Measurements from ENCODE around the gene DCLK2. TPM values are rescaled to one million over a fixed set of nuclear protein-coding genes. Genes with fewer than 3 reads are reported as not detected.

The DCLK2 gene
- total RNA-seq, 2 experiments from 2014 or later: not detected

DNA sequence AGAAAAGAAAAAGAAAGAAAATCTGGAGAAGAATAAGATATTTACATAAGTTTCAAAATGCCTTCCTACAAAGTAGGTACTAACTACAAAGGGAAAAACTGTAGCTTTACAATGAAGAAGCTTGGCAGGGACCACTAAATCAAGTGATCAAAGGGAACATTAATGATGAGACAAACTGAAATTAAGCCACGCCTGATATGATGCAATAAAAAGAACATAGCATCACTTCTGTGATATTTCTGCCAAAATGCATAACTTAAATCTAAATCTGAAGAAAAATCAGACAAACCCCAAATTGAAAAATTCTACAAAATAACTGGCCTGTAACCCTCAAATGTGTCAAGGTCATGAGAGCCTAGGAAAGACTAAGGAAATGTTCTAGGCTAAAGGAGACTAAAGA lies 8.9 kb upstream of the DCLK2 start:
- no peak for TF ChIP-seq CTCF (IDR thresholded peaks at IDR 0.05)
- DNase-seq (no peak), ATAC-seq (ENCODE audit: poor library complexity) (no peak)
- no peaks in the 10 kb centered on the region for H3K36me3 Mint-ChIP-seq (ENCODE audit: low read depth)
- no peak overlapping the region for H3K4me3 ChIP-seq (ENCODE audit: low read length)
- intact Hi-C loops (cut with DNase I, micrococcal nuclease): no loop called here
- ChIA-PET POLR2A (no interaction called here), CTCF (no interaction called here)
- peaks cover 47% of the 10 kb centered on the region for H3K27me3 Mint-ChIP-seq
- no peaks in the 10 kb centered on the region for H3K36me3 ChIP-seq (ENCODE audit: insufficient read depth, low read length)
- H3K9me3 ChIP-seq (ENCODE audit: control insufficient read depth in 1 of 2, insufficient read depth in 1 of 2, low read length in 2 of 2): no peaks in the 10 kb centered on the region
- H3K4me1 Mint-ChIP-seq (ENCODE audit: low read depth): no peaks in the 10 kb centered on the region
- H3K4me1 ChIP-seq (ENCODE audit: insufficient read depth, low read length): no peaks in the 10 kb centered on the region
- peaks cover 0 to 6% of the 10 kb centered on the region in 2 experiments for H3K27me3 ChIP-seq (ENCODE audit: control insufficient read depth in 1 of 2, insufficient read depth in 2 of 2, low read length in 2 of 2)
- H3K27ac Mint-ChIP-seq: no peak overlapping the region
- H3K4me3 Mint-ChIP-seq: no peak overlapping the region
- H3K9me3 Mint-ChIP-seq: no peaks in the 10 kb centered on the region
- no peak overlapping the region for H3K27ac ChIP-seq (ENCODE audit: low read depth in 1 of 2, low read length in 2 of 2)

- Mint-ChIP-seq H3K4me1 (ENCODE audit: low read depth) (no peaks in the 10 kb centered on the region), H3K27me3 (peaks cover 48% of the 10 kb centered on the region), H3K9me3 (no peaks in the 10 kb centered on the region), H3K27ac (no peak overlapping the region), H3K36me3 (ENCODE audit: low read depth) (no peaks in the 10 kb centered on the region), H3K4me3 (no peak overlapping the region)
- intact Hi-C loops (cut with DNase I, micrococcal nuclease): no loop called here
- no peak overlapping the region for H3K4me3 ChIP-seq (ENCODE audit: low read length)
- no peaks in the 10 kb centered on the region for H3K9me3 ChIP-seq (ENCODE audit: control insufficient read depth in 1 of 2, insufficient read depth in 1 of 2, low read length in 2 of 2)
- DNase-seq (no peak), ATAC-seq (ENCODE audit: poor library complexity) (no peak)
- TF ChIP-seq CTCF (IDR thresholded peaks at IDR 0.05): no peak
- no peaks in the 10 kb centered on the region for H3K36me3 ChIP-seq (ENCODE audit: insufficient read depth, low read length)
- H3K27me3 ChIP-seq (ENCODE audit: control insufficient read depth in 1 of 2, insufficient read depth in 2 of 2, low read length in 2 of 2): peaks cover 0 to 6% of the 10 kb centered on the region in 2 experiments
- H3K27ac ChIP-seq (ENCODE audit: low read depth in 1 of 2, low read length in 2 of 2): no peak overlapping the region
- CTCF ChIA-PET: no interaction called here
- no peaks in the 10 kb centered on the region for H3K4me1 ChIP-seq (ENCODE audit: insufficient read depth, low read length)
- POLR2A ChIA-PET: no interaction called here
Measured at GRCh38 chr4:150070464-150071170, 7.6 kb upstream of the DCLK2 start.

DNA sequence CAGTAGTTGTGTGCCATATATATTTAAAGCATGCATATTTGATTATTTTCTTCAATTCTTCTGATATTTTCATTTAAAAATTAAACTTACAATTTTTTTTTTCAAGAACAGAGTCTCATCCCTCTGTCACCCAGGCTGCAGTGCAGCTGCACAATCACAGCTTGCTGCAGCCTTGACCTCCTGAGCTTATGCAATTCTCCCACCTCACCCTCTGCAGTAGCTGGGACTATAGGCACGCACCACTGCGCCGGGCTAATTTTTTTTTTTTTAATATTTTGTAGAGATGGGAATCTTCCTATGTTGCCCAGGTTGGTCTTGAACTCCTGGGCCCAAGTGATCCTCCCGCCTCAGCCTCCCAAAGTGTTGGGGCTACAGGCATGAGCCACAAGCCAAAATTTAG lies 5.8 kb upstream of the DCLK2 start:
- no peaks in the 10 kb centered on the region for H3K4me1 ChIP-seq (ENCODE audit: insufficient read depth, low read length)
- TF ChIP-seq CTCF (IDR thresholded peaks at IDR 0.05): no peak
- H3K36me3 Mint-ChIP-seq (ENCODE audit: low read depth): no peaks in the 10 kb centered on the region
- H3K27me3 ChIP-seq (ENCODE audit: control insufficient read depth in 1 of 2, insufficient read depth in 2 of 2, low read length in 2 of 2): peaks cover 7 to 15% of the 10 kb centered on the region in 2 experiments
- H3K4me3 ChIP-seq (ENCODE audit: low read length): no peak overlapping the region
- no peak for DNase-seq
- H3K27ac ChIP-seq (ENCODE audit: low read depth in 1 of 2, low read length in 2 of 2): no peak overlapping the region
- no peaks in the 10 kb centered on the region for H3K9me3 ChIP-seq (ENCODE audit: control insufficient read depth in 1 of 2, insufficient read depth in 1 of 2, low read length in 2 of 2)
- no peak overlapping the region for H3K4me3 Mint-ChIP-seq
- H3K36me3 ChIP-seq (ENCODE audit: insufficient read depth, low read length): no peaks in the 10 kb centered on the region
- H3K27ac Mint-ChIP-seq: no peak overlapping the region
- ATAC-seq (ENCODE audit: poor library complexity): no peak
- intact Hi-C loops (cut with DNase I, micrococcal nuclease): no loop called here
- POLR2A ChIA-PET: no interaction called here
- CTCF ChIA-PET: no interaction called here
- H3K4me1 Mint-ChIP-seq (ENCODE audit: low read depth): no peaks in the 10 kb centered on the region
- H3K9me3 Mint-ChIP-seq: no peaks in the 10 kb centered on the region
- peaks cover 52% of the 10 kb centered on the region for H3K27me3 Mint-ChIP-seq

Data from CD4-positive, alpha-beta T cell (primary cell).